ENCODE measurements around the gene SYT1. TPM values are rescaled to one million over a fixed set of nuclear protein-coding genes. Genes with fewer than 3 reads are reported as not detected.
"Not testable (repeated sequence)": the region's sequence is repeated elsewhere in the genome, so short reads cannot be mapped to it uniquely, and the experiment has no call there.

SYT1 gene
- total RNA-seq, 6 donors from 2014 or later, result 0.52 to 0.67 (median 0.59) TPM; not detected in 3

DNA sequence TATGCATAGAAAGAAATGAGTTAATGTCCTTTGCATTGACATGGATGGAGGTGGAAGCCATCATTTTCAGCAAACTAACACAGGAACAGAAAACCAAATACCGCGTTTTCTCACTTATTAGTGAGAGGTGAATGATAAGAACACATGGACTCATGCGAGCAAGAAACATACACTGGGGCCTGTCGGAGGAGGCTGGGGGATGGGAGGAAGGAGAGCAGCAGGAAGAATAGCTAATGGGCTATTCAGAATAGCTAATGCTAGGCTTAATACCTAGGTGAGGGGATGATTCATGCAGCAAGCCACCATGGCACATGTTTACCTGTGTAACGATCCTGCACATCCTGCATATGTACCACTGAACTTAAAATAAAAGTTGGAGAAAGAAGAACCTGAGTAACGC lies 29.1 kb upstream of the SYT1 start:
- DNase-seq (no peak), ATAC-seq (ENCODE audit: low FRiP score in 2 of 2) (no peak)
- WGBS, 2 donors, result 89% methylated on average over 6 of the region's 6 CpGs
- Histone ChIP-seq H3K36me3 (no peaks in the 10 kb centered on the region), H3K4me3 (no peak overlapping the region), H3K27ac (no peak overlapping the region), H3K27me3 (no peaks in the 10 kb centered on the region), H3K9me3 (no peaks in the 10 kb centered on the region), H3K4me1 (no peaks in the 10 kb centered on the region)
- TF ChIP-seq EP300 (IDR thresholded peaks at IDR 0.05) (no peak), POLR2A (IDR thresholded peaks at IDR 0.05) (no peak), POLR2AphosphoS5 (IDR thresholded peaks at IDR 0.05) (no peak), CTCF (IDR thresholded peaks at IDR 0.05) (no peak)

DNA sequence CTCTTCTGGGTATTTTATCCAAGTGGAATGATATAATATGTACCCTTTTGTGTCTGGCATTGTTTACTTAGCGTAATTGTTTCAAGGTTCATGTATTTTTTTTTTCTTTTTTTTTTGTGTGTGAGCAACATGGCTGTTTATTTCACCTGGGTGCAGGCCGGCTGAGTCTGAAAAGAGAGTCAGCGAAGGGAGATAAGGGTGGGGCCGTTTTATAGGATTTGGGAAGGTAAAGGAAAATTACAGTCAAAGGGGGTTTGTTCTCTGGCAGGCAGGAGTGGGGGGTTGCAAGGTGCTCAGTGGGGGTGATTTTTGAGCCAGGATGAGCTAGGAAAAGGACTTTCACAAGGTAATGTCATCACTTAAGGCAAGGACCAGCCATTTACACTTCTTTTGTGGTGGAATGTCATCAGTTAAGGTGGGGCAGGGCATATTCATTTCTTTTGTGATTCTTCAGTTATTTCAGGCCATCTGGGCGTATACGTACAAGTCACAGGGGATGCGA lies 24.0 kb upstream of the SYT1 start:
- not testable (repeated sequence) for ATAC-seq (ENCODE audit: low FRiP score in 2 of 2); DNase-seq; H3K27ac ChIP-seq; H3K36me3 ChIP-seq; H3K4me3 ChIP-seq; H3K9me3 ChIP-seq; H3K4me1 ChIP-seq; H3K27me3 ChIP-seq
- 90 to 92% methylated on average over 7 of the region's 7 CpGs for WGBS, 2 donors

- DNase-seq (no peak), ATAC-seq (ENCODE audit: low FRiP score in 2 of 2) (no peak)
- TF ChIP-seq EP300 (IDR thresholded peaks at IDR 0.05) (no peak), POLR2A (IDR thresholded peaks at IDR 0.05) (no peak), CTCF (IDR thresholded peaks at IDR 0.05) (no peak), POLR2AphosphoS5 (IDR thresholded peaks at IDR 0.05) (no peak)
Measured at GRCh38 chr12:78853231-78853630, 11.3 kb upstream of the SYT1 start.

GRCh38 chr12:78863482-78864402 lies 832 bp upstream of the SYT1 start:
- Histone ChIP-seq H3K27ac (no peak overlapping the region), H3K27me3 (peaks cover 0 to 9% (median 0%) of the 10 kb centered on the region in 4 donors), H3K36me3 (no peaks in the 10 kb centered on the region), H3K4me3 (peak overlapping the region in 3 of 4 donors; percentile 36 to 48 (median 47)), H3K4me1 (peaks cover 10 to 19% (median 16%) of the 10 kb centered on the region in 4 donors), H3K9me3 (no peaks in the 10 kb centered on the region)
- peak; percentile 43 to 88 for DNase-seq
- no peak for TF ChIP-seq POLR2A (IDR thresholded peaks at IDR 0.05)
- no peak for TF ChIP-seq POLR2AphosphoS5 (IDR thresholded peaks at IDR 0.05)
- no peak for TF ChIP-seq EP300 (IDR thresholded peaks at IDR 0.05)
- TF ChIP-seq CTCF (IDR thresholded peaks at IDR 0.05), result no peak
- 3 to 6% methylated on average over 23 to 41 of the region's 41 CpGs for WGBS, 2 donors
- ATAC-seq (ENCODE audit: low FRiP score in 2 of 2), result peak; percentile 73 to 85

More at GRCh38 chr12:78853231-78853630, 11.3 kb upstream of the SYT1 start:
- H3K9me3 ChIP-seq, result peaks cover 0 to 7% (median 3%) of the 10 kb centered on the region in 4 donors
- H3K4me1 ChIP-seq, result no peaks in the 10 kb centered on the region
- H3K36me3 ChIP-seq, result no peaks in the 10 kb centered on the region
- no peak overlapping the region for H3K4me3 ChIP-seq
- H3K27ac ChIP-seq, result no peak overlapping the region
- no peaks in the 10 kb centered on the region for H3K27me3 ChIP-seq

GRCh38 chr12:78864870-78865463 lies 393 bp downstream of the SYT1 start:
- WGBS, 2 donors, result 3 to 11% methylated on average over 7 to 31 of the region's 32 CpGs
- Histone ChIP-seq H3K9me3 (no peaks in the 10 kb centered on the region), H3K27ac (no peak overlapping the region), H3K36me3 (no peaks in the 10 kb centered on the region), H3K4me1 (peaks cover 10 to 19% (median 16%) of the 10 kb centered on the region in 4 donors), H3K4me3 (peak overlapping the region in 3 of 4 donors; percentile 9 to 48 (median 36)), H3K27me3 (peaks cover 0 to 9% (median 0%) of the 10 kb centered on the region in 4 donors)
- peak; percentile 12 to 46 for ATAC-seq (ENCODE audit: low FRiP score in 2 of 2)
- DNase-seq, result peak in 1 of 2 donors; percentile 72
- no peak for TF ChIP-seq EP300 (IDR thresholded peaks at IDR 0.05)
- TF ChIP-seq CTCF (IDR thresholded peaks at IDR 0.05), result no peak
- no peak for TF ChIP-seq POLR2AphosphoS5 (IDR thresholded peaks at IDR 0.05)
- no peak for TF ChIP-seq POLR2A (IDR thresholded peaks at IDR 0.05)

Data from upper lobe of left lung (tissue), 6 donors.